Duodenal mucosa (tissue), 2 donors: ENCODE measurements around the gene ERC1.

ENCODE experiments used
- H3K27ac ChIP-seq: one replicate; pipeline ENCODE4 v1.7.0; 2013; ENCODE audit warnings: low read depth, low read length
- H3K27me3 ChIP-seq, 2 donors: one replicate each; pipeline ENCODE4 v1.7.0; 2013; ENCODE audit warnings: low read length in 2 of 2, control low read depth in 1 of 2; ENCODE audit not compliant: insufficient read depth in 2 of 2, control insufficient read depth in 1 of 2
- H3K36me3 ChIP-seq, 2 donors: one replicate each; pipeline ENCODE4 v1.7.0; 2013; ENCODE audit warnings: low read length in 2 of 2, control low read depth in 1 of 2; ENCODE audit not compliant: insufficient read depth in 2 of 2, control insufficient read depth in 1 of 2
- H3K4me1 ChIP-seq, 2 donors: one replicate each; pipeline ENCODE4 v1.7.0; 2013; ENCODE audit warnings: low read length in 2 of 2, control low read depth in 1 of 2; ENCODE audit not compliant: insufficient read depth in 2 of 2, control insufficient read depth in 1 of 2
- H3K4me3 ChIP-seq, 2 donors: one replicate each; pipeline ENCODE4 v1.7.0; 2013; ENCODE audit warnings: low read length in 2 of 2, low read depth in 1 of 2
- H3K9ac ChIP-seq, 2 donors: one replicate each; pipeline ENCODE4 v1.7.0; 2013; ENCODE audit warnings: low read length in 2 of 2, low read depth in 1 of 2
- H3K9me3 ChIP-seq, 2 donors: one replicate each; pipeline ENCODE4 v1.7.0; 2013; ENCODE audit warnings: low read length in 2 of 2, control low read depth in 1 of 2; ENCODE audit not compliant: control insufficient read depth in 1 of 2

Gene ERC1

GRCh38 chr12:1470051-1470450 is 479.0 kb downstream of the ERC1 start:
- H3K36me3 ChIP-seq: no peaks in the 10 kb centered on the region
- no peak overlapping the region for H3K4me3 ChIP-seq
- no peaks in the 10 kb centered on the region for H3K9me3 ChIP-seq
- peaks cover 0 to 4% of the 10 kb centered on the region in 2 donors for H3K4me1 ChIP-seq
- H3K9ac ChIP-seq: no peak overlapping the region
- no peak overlapping the region for H3K27ac ChIP-seq
- no peaks in the 10 kb centered on the region for H3K27me3 ChIP-seq

GRCh38 chr12:1471224-1471623 is 480.2 kb downstream of the ERC1 start:
- Histone ChIP-seq H3K27me3 (no peaks in the 10 kb centered on the region), H3K4me3 (no peak overlapping the region), H3K9me3 (no peaks in the 10 kb centered on the region), H3K4me1 (peaks cover 0 to 4% of the 10 kb centered on the region in 2 donors), H3K36me3 (no peaks in the 10 kb centered on the region), H3K27ac (no peak overlapping the region), H3K9ac (no peak overlapping the region)

- H3K9me3 ChIP-seq: no peaks in the 10 kb centered on the region
- H3K36me3 ChIP-seq: no peaks in the 10 kb centered on the region
- H3K4me3 ChIP-seq: no peak overlapping the region
- H3K27me3 ChIP-seq: no peaks in the 10 kb centered on the region
- H3K4me1 ChIP-seq: peaks cover 0 to 4% of the 10 kb centered on the region in 2 donors
- H3K9ac ChIP-seq: no peak overlapping the region
- no peak overlapping the region for H3K27ac ChIP-seq
Measured at GRCh38 chr12:1473418-1473817, 482.4 kb downstream of the ERC1 start.

- Histone ChIP-seq H3K4me3 (no peak overlapping the region), H3K36me3 (no peaks in the 10 kb centered on the region), H3K27ac (no peak overlapping the region), H3K9me3 (no peaks in the 10 kb centered on the region), H3K4me1 (peaks cover 0 to 4% of the 10 kb centered on the region in 2 donors), H3K9ac (no peak overlapping the region), H3K27me3 (no peaks in the 10 kb centered on the region)
Measured at GRCh38 chr12:1474041-1474573, 483.1 kb downstream of the ERC1 start.

GRCh38 chr12:1474574-1475153 is 483.6 kb downstream of the ERC1 start:
- Histone ChIP-seq H3K27ac (no peak overlapping the region), H3K4me3 (no peak overlapping the region)

GRCh38 chr12:1479645-1480044 is 488.6 kb downstream of the ERC1 start:
- H3K27ac ChIP-seq: no peak overlapping the region
- no peaks in the 10 kb centered on the region for H3K9me3 ChIP-seq
- H3K4me3 ChIP-seq: no peak overlapping the region
- no peaks in the 10 kb centered on the region for H3K27me3 ChIP-seq
- no peak overlapping the region for H3K9ac ChIP-seq
- H3K36me3 ChIP-seq: no peaks in the 10 kb centered on the region
- no peaks in the 10 kb centered on the region for H3K4me1 ChIP-seq

More at GRCh38 chr12:1474574-1475153, 483.6 kb downstream of the ERC1 start:
- Histone ChIP-seq H3K36me3 (no peaks in the 10 kb centered on the region), H3K9me3 (no peaks in the 10 kb centered on the region), H3K4me1 (peaks cover 0 to 4% of the 10 kb centered on the region in 2 donors), H3K27me3 (no peaks in the 10 kb centered on the region), H3K9ac (no peak overlapping the region)

- H3K4me1 ChIP-seq: no peaks in the 10 kb centered on the region
- H3K4me3 ChIP-seq: no peak overlapping the region
- no peaks in the 10 kb centered on the region for H3K27me3 ChIP-seq
- no peak overlapping the region for H3K27ac ChIP-seq
- H3K36me3 ChIP-seq: no peaks in the 10 kb centered on the region
- H3K9me3 ChIP-seq: no peaks in the 10 kb centered on the region
- no peak overlapping the region for H3K9ac ChIP-seq
Measured at GRCh38 chr12:1481326-1481725, 490.3 kb downstream of the ERC1 start.

- H3K36me3 ChIP-seq: no peaks in the 10 kb centered on the region
- H3K9me3 ChIP-seq: no peaks in the 10 kb centered on the region
- H3K27ac ChIP-seq: no peak overlapping the region
- H3K4me3 ChIP-seq: no peak overlapping the region
- no peak overlapping the region for H3K9ac ChIP-seq
- H3K4me1 ChIP-seq: no peaks in the 10 kb centered on the region
- no peaks in the 10 kb centered on the region for H3K27me3 ChIP-seq
Measured at GRCh38 chr12:1481906-1482305, 490.9 kb downstream of the ERC1 start.

- no peak overlapping the region for H3K9ac ChIP-seq
Measured at GRCh38 chr12:1488908-1489381, 497.9 kb downstream of the ERC1 start.

GRCh38 chr12:1491983-1492697 is 501.1 kb downstream of the ERC1 start:
- H3K27ac ChIP-seq: no peak overlapping the region
- H3K4me3 ChIP-seq: no peak overlapping the region
- H3K27me3 ChIP-seq: no peaks in the 10 kb centered on the region
- peaks cover 3 to 19% of the 10 kb centered on the region in 2 donors for H3K36me3 ChIP-seq
- H3K9ac ChIP-seq: no peak overlapping the region
- H3K9me3 ChIP-seq: no peaks in the 10 kb centered on the region
- peaks cover 4 to 7% of the 10 kb centered on the region in 2 donors for H3K4me1 ChIP-seq

More at GRCh38 chr12:1488908-1489381, 497.9 kb downstream of the ERC1 start:
- Histone ChIP-seq H3K4me3 (no peak overlapping the region), H3K27ac (no peak overlapping the region), H3K9me3 (no peaks in the 10 kb centered on the region), H3K36me3 (peaks cover 3 to 19% of the 10 kb centered on the region in 2 donors), H3K4me1 (peaks cover 0 to 7% of the 10 kb centered on the region in 2 donors), H3K27me3 (no peaks in the 10 kb centered on the region)
